Femur (tissue), 1 donor: ENCODE data around the gene METTL23.
"Not testable (repeated sequence)": the region's sequence is repeated elsewhere in the genome, so short reads cannot be mapped to it uniquely, and the experiment has no call there.

ENCODE experiments used
- DNase-seq: peaks from one replicate; pipeline ENCODE4 v3.0.0-alpha.2; 2017

Gene METTL23

GRCh38 chr17:76714336-76714735 lies 12.3 kb upstream of the METTL23 start:
- no peak for DNase-seq

- peak; percentile 80 for DNase-seq
Observed at GRCh38 chr17:76714822-76715495, 11.7 kb upstream of the METTL23 start.

- no peak for DNase-seq
Observed at GRCh38 chr17:76715496-76715830, 11.2 kb upstream of the METTL23 start.

GRCh38 chr17:76716146-76716838 lies 10.3 kb upstream of the METTL23 start:
- peak; percentile 73 for DNase-seq

GRCh38 chr17:76716839-76717215 lies 9.8 kb upstream of the METTL23 start:
- DNase-seq, result no peak

- DNase-seq, result no peak
Observed at GRCh38 chr17:76718516-76718915, 8.1 kb upstream of the METTL23 start.

- DNase-seq, result no peak
Observed at GRCh38 chr17:76720211-76720610, 6.4 kb upstream of the METTL23 start.

- no peak for DNase-seq
Observed at GRCh38 chr17:76720941-76721340, 5.7 kb upstream of the METTL23 start.

- DNase-seq, result no peak
Observed at GRCh38 chr17:76721463-76721862, 5.2 kb upstream of the METTL23 start.

- DNase-seq, result no peak
Observed at GRCh38 chr17:76722279-76722678, 4.4 kb upstream of the METTL23 start.

- not testable (repeated sequence) for DNase-seq
Observed at GRCh38 chr17:76722977-76723376, 3.7 kb upstream of the METTL23 start.

- no peak for DNase-seq
Observed at GRCh38 chr17:76723812-76724211, 2.8 kb upstream of the METTL23 start.

- DNase-seq, result peak; percentile 76
Observed at GRCh38 chr17:76725580-76726230, 934 bp upstream of the METTL23 start.

- peak; percentile 99 for DNase-seq
Observed at GRCh38 chr17:76726231-76726775, 336 bp upstream of the METTL23 start, which contains the start of gene JMJD6. TSS of gene JMJD6 (minus strand) at chr17:76726606. CDS start at chr17:76726475, 131 bp downstream.

- DNase-seq, result no peak
Observed at GRCh38 chr17:76727745-76728456, 1.3 kb downstream of the METTL23 start.

- not testable (repeated sequence) for DNase-seq
Observed at GRCh38 chr17:76731800-76732733, 5.4 kb downstream of the METTL23 start.

- DNase-seq, result no peak
Observed at GRCh38 chr17:76732734-76733617, 6.3 kb downstream of the METTL23 start.

- no peak for DNase-seq
Observed at GRCh38 chr17:76733618-76733957, 6.9 kb downstream of the METTL23 start.

GRCh38 chr17:76734080-76734840 lies 7.6 kb downstream of the METTL23 start:
- no peak for DNase-seq

- DNase-seq, result no peak
Observed at GRCh38 chr17:76735006-76735405, 8.4 kb downstream of the METTL23 start.
